Neuronal stem cell (in vitro differentiated cells): ENCODE data around the gene NR3C2.

Experiments used
- DNase-seq: peaks from one replicate; pipeline ENCODE4 v3.0.0-alpha.2; 2013; ENCODE audit warnings: low spot score
- H2AFZ ChIP-seq: one replicate; pipeline ENCODE4 v1.6.1; 2013; ENCODE audit warnings: mild to moderate bottlenecking, low read length, inconsistent platforms
- H2AK5ac ChIP-seq: 2 replicates; pipeline ENCODE4 v1.6.1; 2013; ENCODE audit warnings: low read depth, mild to moderate bottlenecking, inconsistent platforms, low read length, moderate library complexity, mixed read lengths
- H2BK120ac ChIP-seq: 2 replicates; pipeline ENCODE4 v1.6.1; 2013; ENCODE audit warnings: low read depth, mild to moderate bottlenecking, inconsistent platforms, low read length, moderate library complexity, mixed read lengths
- H2BK12ac ChIP-seq: one replicate; pipeline ENCODE4 v1.6.1; 2013; ENCODE audit warnings: low read length, inconsistent platforms
- H2BK15ac ChIP-seq: 2 replicates; pipeline ENCODE4 v1.6.1; 2013; ENCODE audit warnings: mild to moderate bottlenecking, low read length, inconsistent platforms, mixed read lengths
- H2BK5ac ChIP-seq: one replicate; pipeline ENCODE4 v1.6.1; 2013; ENCODE audit warnings: inconsistent platforms, mild to moderate bottlenecking, low read length, moderate library complexity
- H3K14ac ChIP-seq: one replicate; pipeline ENCODE4 v1.6.1; 2013; ENCODE audit warnings: low read length, inconsistent platforms
- H3K18ac ChIP-seq: 2 replicates; pipeline ENCODE4 v1.6.1; 2013; ENCODE audit warnings: low read length, inconsistent platforms
- H3K23ac ChIP-seq: 2 replicates; pipeline ENCODE4 v1.6.1; 2013; ENCODE audit warnings: low read depth, mild to moderate bottlenecking, mixed read lengths, low read length, inconsistent platforms; ENCODE audit not compliant: poor library complexity
- H3K27ac ChIP-seq: replicated peaks from 3 replicates; pipeline ENCODE4 v1.5.1; 2013; ENCODE audit warnings: low read length, inconsistent platforms
- H3K27me3 ChIP-seq, 3 experiments: 2 replicates each; pipeline ENCODE4 v1.6.1; 2013; ENCODE audit warnings: low read length in 3 of 3, mild to moderate bottlenecking in 2 of 3, inconsistent platforms in 1 of 3, low read depth in 1 of 3, mixed read lengths in 1 of 3, moderate library complexity in 1 of 3; ENCODE audit not compliant: control insufficient read depth in 3 of 3, insufficient read depth in 3 of 3
- H3K36me3 ChIP-seq, 2 donors: replicated peaks in 1 of 2; 2 replicates each; pipeline ENCODE4 v1.6.1; 2013; ENCODE audit warnings: low read length in 2 of 2; ENCODE audit not compliant: control insufficient read depth in 2 of 2, insufficient read depth in 2 of 2
- H3K4ac ChIP-seq: 2 replicates; pipeline ENCODE4 v1.6.1; 2013; ENCODE audit warnings: inconsistent platforms, mild to moderate bottlenecking, low read length, moderate library complexity
- H3K4me1 ChIP-seq, 2 donors: 1 replicate in 1 of 2; 2 replicates in 1 of 2; pipeline ENCODE4 v1.6.1; 2013; ENCODE audit warnings: low read length in 2 of 2, low read depth in 1 of 2; ENCODE audit not compliant: control insufficient read depth in 2 of 2, insufficient read depth in 1 of 2
- H3K4me2 ChIP-seq: one replicate; pipeline ENCODE4 v1.6.1; 2013; ENCODE audit warnings: mild to moderate bottlenecking, low read length, inconsistent platforms; ENCODE audit not compliant: insufficient read depth, poor library complexity, severe bottlenecking
- H3K4me3 ChIP-seq, 2 donors: 2 replicates each; pipeline ENCODE4 v1.5.1; 2013; ENCODE audit warnings: low read length in 2 of 2, mild to moderate bottlenecking in 2 of 2, inconsistent platforms in 1 of 2, moderate library complexity in 1 of 2
- H3K79me1 ChIP-seq: one replicate; pipeline ENCODE4 v1.6.1; 2013; ENCODE audit warnings: low read depth, mild to moderate bottlenecking, inconsistent platforms, low read length, moderate library complexity
- H3K9ac ChIP-seq: one replicate; pipeline ENCODE4 v1.6.1; 2013; ENCODE audit warnings: mild to moderate bottlenecking, low read depth, low read length, inconsistent platforms; ENCODE audit not compliant: poor library complexity
- H3K9me3 ChIP-seq, 2 donors: replicated peaks in 1 of 2; 2 replicates each; pipeline versions ENCODE3 to v1.6.1; 2013; ENCODE audit warnings: low read length in 2 of 2, mild to moderate bottlenecking in 2 of 2, inconsistent platforms in 1 of 2, low read depth in 1 of 2, mixed read lengths in 1 of 2, moderate library complexity in 1 of 2; ENCODE audit not compliant: control insufficient read depth in 2 of 2, insufficient read depth in 1 of 2
- H4K8ac ChIP-seq: one replicate; pipeline ENCODE4 v1.6.1; 2013; ENCODE audit warnings: low read depth, mild to moderate bottlenecking, inconsistent platforms, low read length, moderate library complexity
- H4K91ac ChIP-seq: one replicate; pipeline ENCODE4 v1.6.1; 2013; ENCODE audit warnings: low read length, low read depth, mild to moderate bottlenecking, inconsistent platforms; ENCODE audit not compliant: poor library complexity
- WGBS, 2 donors: extraction: QIAGEN DNeasy Blood & Tissue Kit; methylation state at CpG; one replicate each; pipeline ENCODE4 v1.1.7; 2013; ENCODE audit warnings: missing lambda C conversion rate in 2 of 2, mixed read lengths in 1 of 2; ENCODE audit not compliant: insufficient read length in 2 of 2, insufficient replicate concordance in 1 of 2; ENCODE audit errors: extremely low coverage in 2 of 2; 5-methylcytosine and 5-hydroxymethylcytosine counted together

Gene NR3C2

DNA sequence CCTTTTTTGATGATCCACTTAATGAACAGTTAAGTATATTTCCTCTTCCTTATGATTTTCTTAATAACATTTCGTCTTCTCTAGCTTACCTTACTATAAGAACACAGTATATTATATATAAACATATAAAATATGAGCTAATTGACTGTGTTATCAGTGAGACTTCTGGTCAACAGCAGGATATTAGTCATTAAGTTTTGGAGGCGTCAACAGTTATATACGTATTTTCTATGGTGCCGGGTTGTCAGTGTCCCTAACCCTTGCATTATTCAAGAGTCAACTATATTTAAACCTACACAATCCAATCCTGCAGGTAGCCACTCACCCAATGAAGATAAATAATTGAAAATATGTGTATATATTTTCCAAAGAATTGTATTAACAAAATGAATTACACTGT, 88.0 kb downstream of the NR3C2 start:
- Histone ChIP-seq H3K27ac (no peak overlapping the region), H2BK120ac (no peak overlapping the region), H3K27me3 (no peaks in the 10 kb centered on the region), H3K14ac (no peak overlapping the region), H2BK15ac (no peak overlapping the region), H2BK12ac (no peak overlapping the region), H3K18ac (no peak overlapping the region), H3K79me1 (no peaks in the 10 kb centered on the region), H4K91ac (no peak overlapping the region), H3K4ac (no peak overlapping the region), H4K8ac (no peak overlapping the region), H3K9ac (no peak overlapping the region), H2BK5ac (no peak overlapping the region), H2AFZ (no peak overlapping the region), H3K23ac (no peak overlapping the region), H3K9me3 (no peaks in the 10 kb centered on the region), H3K4me1 (no peaks in the 10 kb centered on the region), H3K4me3 (no peak overlapping the region), H2AK5ac (no peak overlapping the region), H3K4me2 (no peak overlapping the region), H3K36me3 (no peaks in the 10 kb centered on the region)
- DNase-seq, result no peak
- no CpG with 5 or more reads among the region's 4 CpGs for WGBS, 2 donors

GRCh38 chr4:148353571-148353970, 88.6 kb downstream of the NR3C2 start:
- no peak overlapping the region for H2BK5ac ChIP-seq

DNA sequence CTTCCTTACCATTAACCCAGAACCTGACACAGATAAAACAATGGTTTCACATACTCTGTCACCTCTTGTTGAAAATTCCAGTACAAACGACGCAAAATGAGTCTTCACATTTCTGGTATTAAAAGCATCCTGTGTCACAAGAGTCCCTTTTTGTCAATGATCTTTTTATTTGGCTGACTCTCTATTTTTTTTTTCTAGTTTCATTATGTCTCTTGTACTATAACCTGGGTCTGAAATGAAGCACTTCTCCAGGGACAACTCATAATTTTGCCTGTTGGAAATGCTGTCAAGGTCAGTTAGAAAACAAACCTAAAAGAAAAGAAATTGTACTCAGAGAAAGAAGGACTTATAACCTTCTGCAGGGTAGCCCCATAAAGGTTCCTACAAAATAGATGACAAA, 93.1 kb downstream of the NR3C2 start:
- Histone ChIP-seq H4K8ac (no peak overlapping the region), H2AK5ac (no peak overlapping the region), H2AFZ (no peak overlapping the region), H3K4ac (no peak overlapping the region), H3K27me3 (no peaks in the 10 kb centered on the region), H3K4me2 (no peak overlapping the region), H3K14ac (no peak overlapping the region), H3K4me1 (no peaks in the 10 kb centered on the region), H3K9ac (no peak overlapping the region), H3K18ac (no peak overlapping the region), H2BK5ac (no peak overlapping the region), H4K91ac (no peak overlapping the region), H2BK15ac (no peak overlapping the region), H2BK120ac (no peak overlapping the region), H3K4me3 (no peak overlapping the region), H3K79me1 (no peaks in the 10 kb centered on the region), H3K9me3 (no peaks in the 10 kb centered on the region), H3K23ac (no peak overlapping the region), H3K36me3 (no peaks in the 10 kb centered on the region), H2BK12ac (no peak overlapping the region), H3K27ac (no peak overlapping the region)
- no CpG with 5 or more reads among the region's 2 CpGs for WGBS, 2 donors
- DNase-seq, result no peak

More at GRCh38 chr4:148353571-148353970, 88.6 kb downstream of the NR3C2 start:
- no peaks in the 10 kb centered on the region for H3K9me3 ChIP-seq
- no peak overlapping the region for H3K4ac ChIP-seq
- H3K4me3 ChIP-seq, result no peak overlapping the region
- H3K79me1 ChIP-seq, result no peaks in the 10 kb centered on the region
- no peak overlapping the region for H2BK120ac ChIP-seq
- no peak overlapping the region for H4K91ac ChIP-seq
- H3K27me3 ChIP-seq, result no peaks in the 10 kb centered on the region
- no peak overlapping the region for H2BK15ac ChIP-seq
- no peaks in the 10 kb centered on the region for H3K4me1 ChIP-seq
- H3K9ac ChIP-seq, result no peak overlapping the region
- H3K36me3 ChIP-seq, result no peaks in the 10 kb centered on the region
- no peak for DNase-seq
- no peak overlapping the region for H2AK5ac ChIP-seq
- H2BK12ac ChIP-seq, result no peak overlapping the region
- no peak overlapping the region for H3K4me2 ChIP-seq
- H3K18ac ChIP-seq, result no peak overlapping the region
- H3K14ac ChIP-seq, result no peak overlapping the region
- H3K23ac ChIP-seq, result no peak overlapping the region
- no peak overlapping the region for H4K8ac ChIP-seq
- H3K27ac ChIP-seq, result no peak overlapping the region
- H2AFZ ChIP-seq, result no peak overlapping the region

GRCh38 chr4:148346657-148347056, 95.6 kb downstream of the NR3C2 start:
- H3K79me1 ChIP-seq, result no peaks in the 10 kb centered on the region
- no peak overlapping the region for H2BK15ac ChIP-seq
- no peak overlapping the region for H3K23ac ChIP-seq
- no peak overlapping the region for H4K8ac ChIP-seq
- no peak overlapping the region for H3K14ac ChIP-seq
- H3K4ac ChIP-seq, result no peak overlapping the region
- no peaks in the 10 kb centered on the region for H3K27me3 ChIP-seq
- no peak overlapping the region for H4K91ac ChIP-seq
- H3K9ac ChIP-seq, result no peak overlapping the region
- no peaks in the 10 kb centered on the region for H3K9me3 ChIP-seq
- H2BK5ac ChIP-seq, result no peak overlapping the region
- no CpG with 5 or more reads among the region's 2 CpGs for WGBS, 2 donors
- DNase-seq, result no peak
- H2BK12ac ChIP-seq, result no peak overlapping the region
- no peaks in the 10 kb centered on the region for H3K36me3 ChIP-seq
- H3K4me2 ChIP-seq, result no peak overlapping the region
- H3K18ac ChIP-seq, result no peak overlapping the region
- H2AFZ ChIP-seq, result no peak overlapping the region
- no peak overlapping the region for H3K27ac ChIP-seq
- H3K4me1 ChIP-seq, result no peaks in the 10 kb centered on the region
- no peak overlapping the region for H2BK120ac ChIP-seq
- H3K4me3 ChIP-seq, result no peak overlapping the region
- no peak overlapping the region for H2AK5ac ChIP-seq
